HG03025 (cell line): ENCODE results near the gene MTARC1.

ENCODE experiments used
- ATAC-seq: cut with Tn5 transposase; IDR thresholded peaks from one replicate; pipeline ENCODE4 v1.9.1; 2021; ENCODE audit warnings: mild to moderate bottlenecking, moderate library complexity; ENCODE audit not compliant: unreplicated experiment, low FRiP score

Gene MTARC1

GRCh38 chr1:220769205-220769604 lies 17.5 kb upstream of the MTARC1 start:
- no peak for ATAC-seq

GRCh38 chr1:220770245-220770913 lies 16.3 kb upstream of the MTARC1 start:
- peak; percentile 78 for ATAC-seq

DNA sequence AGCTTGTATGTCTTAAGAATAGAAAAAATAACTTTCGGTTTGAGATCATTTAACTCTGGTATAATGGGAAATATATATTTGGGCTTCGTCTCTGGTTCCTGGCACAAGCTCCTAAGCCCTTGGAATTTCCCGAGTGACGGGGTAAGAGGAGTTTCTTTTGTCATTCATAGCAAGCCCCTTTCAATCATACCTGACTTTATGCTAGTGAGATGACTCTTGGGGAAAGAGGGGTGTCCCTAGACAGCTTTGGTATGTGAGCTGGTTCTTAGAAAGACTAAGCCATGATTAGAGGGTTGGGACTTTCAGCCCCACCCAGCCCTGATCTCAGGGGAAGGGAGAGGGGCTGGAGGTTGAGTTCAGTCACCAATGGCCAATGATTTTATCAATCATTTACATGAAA lies 13.9 kb upstream of the MTARC1 start:
- no peak for ATAC-seq

DNA sequence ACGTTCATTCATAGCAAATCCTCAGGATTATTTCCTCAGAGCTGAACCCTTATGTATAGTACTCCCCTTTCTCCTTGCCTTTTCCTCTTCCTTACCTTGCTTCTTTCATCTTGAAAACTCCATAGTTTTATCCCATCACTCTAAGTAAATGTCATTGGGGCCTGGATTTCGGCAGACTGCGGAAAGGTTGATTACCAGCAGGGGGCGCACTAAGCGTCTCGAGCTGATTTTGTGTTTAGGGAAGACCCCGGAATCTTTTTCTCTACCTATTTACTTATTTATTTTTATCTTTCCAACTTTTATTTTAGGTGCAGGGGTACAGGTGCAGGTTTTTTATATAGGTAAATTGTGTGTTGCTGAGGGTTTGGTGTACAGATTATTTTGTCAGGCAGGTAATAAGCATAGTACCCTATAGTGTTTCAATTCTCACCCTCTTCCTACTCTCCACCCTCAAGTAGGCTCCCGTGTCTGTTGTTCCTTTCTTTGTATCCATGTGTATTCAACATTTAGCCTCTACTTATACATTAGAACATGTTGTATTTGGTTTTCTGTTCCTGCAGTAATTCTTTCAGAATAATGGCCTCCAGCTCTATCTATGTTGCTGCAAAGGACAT lies 11.4 kb upstream of the MTARC1 start:
- no peak for ATAC-seq

- no peak for ATAC-seq
Measured at GRCh38 chr1:220776254-220776653, 10.5 kb upstream of the MTARC1 start.

DNA sequence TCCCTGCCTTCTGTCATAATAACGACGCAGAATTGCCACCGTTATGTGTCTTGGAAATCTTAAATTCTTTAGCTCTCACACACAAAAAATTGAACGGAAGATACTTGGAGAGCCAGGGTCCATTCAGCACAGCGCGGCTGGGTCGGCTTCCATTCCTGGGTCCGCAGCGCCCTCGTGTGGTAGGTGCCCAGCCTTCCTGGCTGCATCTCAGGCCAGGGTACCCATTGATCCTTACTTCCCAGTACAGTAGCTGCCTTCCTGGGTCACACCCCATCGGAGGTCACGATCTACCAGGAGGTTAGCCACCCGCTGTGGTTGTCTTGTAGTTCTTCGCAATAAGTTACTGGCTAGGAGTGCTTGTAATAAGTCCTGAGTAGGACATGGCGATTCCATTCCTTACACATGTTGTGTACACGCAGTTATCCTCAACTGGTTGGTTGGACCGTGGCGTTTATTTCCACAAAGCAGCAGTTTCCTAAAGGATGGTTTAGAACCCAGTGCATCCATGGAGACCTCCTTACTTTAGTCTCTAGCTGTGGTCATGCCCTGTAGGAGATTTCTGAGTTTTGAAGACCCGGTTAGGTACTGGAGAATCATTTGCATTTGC lies 9.9 kb upstream of the MTARC1 start:
- ATAC-seq: peak; percentile 62

DNA sequence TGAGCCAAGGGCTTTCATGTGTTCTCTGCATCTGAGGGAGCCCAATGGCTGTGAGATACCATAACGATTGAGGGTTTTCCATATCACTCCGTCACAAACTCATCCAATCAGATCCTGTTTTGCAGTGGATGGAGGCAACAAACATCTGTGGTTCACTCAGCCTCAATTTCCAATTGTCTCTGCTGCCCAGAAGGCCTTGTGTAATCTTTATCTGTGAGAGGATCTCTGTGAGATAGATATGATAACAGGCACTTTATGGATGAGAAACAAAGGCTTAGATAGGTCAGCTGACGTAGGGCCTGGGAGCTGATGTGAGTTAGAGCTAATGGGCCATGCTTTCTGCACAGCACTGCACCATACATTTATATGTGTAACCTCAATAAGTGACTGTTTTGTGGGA lies 3.3 kb upstream of the MTARC1 start:
- ATAC-seq: no peak

GRCh38 chr1:220784751-220785150 lies 2.0 kb upstream of the MTARC1 start:
- ATAC-seq: no peak

DNA sequence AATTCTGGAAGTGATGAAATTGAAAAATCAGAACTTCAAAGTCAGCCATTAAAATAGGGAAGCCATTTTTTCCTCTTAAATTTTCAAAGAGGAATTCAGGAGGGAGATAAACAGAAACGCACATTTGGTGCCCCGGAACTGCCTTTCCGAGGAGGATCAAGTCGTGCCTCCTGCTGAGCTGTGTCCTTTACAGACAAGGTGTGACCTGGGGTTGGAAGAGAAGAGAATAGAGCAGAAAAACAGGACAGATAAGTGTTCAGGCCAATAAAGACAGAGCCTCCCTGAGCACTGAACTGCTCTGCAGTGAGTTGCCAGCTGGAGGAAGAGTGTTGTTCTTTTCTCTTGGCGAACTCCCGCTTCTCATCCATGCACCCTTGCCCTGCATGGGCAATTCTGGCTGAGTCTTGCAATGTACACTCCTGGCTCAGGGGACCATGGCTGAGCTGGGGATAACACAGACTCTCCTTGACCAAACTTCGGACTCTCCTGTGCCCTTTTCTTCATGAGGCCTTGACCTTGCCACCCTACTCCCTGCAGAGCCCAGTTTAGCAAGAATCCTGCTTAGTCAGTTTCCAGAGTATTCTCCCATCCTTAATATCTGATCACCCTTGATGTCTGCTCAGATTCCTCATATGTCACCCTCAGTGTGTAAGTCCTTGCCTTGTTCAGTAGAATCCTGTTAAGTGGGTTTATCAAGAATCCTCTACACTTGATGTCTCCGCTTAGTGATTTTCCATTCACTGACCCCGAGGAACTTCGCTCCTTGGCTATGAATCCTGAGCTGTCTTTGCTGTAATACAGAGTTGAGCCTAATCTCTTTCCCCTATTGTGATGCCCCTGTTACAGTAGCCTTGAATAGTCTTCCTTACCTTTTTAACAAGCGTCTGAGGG lies 1.3 kb upstream of the MTARC1 start:
- ATAC-seq: no peak

DNA sequence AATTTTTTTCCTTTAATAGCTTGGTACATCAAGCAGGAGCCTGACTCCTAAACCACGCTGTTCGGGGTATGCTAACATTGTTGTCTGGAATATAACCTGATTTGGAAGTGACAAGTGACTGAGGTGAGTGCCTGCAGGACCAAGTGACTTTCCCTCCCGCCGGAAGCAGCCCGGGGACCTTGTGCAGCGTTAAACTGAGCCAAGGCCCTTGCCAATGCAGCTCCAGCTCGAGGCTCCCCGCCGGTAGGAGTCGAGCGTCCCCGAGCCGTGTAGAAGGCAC lies 716 bp upstream of the MTARC1 start:
- peak; percentile 12 for ATAC-seq

GRCh38 chr1:220787069-220787619 lies 431 bp downstream of the MTARC1 start:
- peak; percentile 41 for ATAC-seq

- no peak for ATAC-seq
Measured at GRCh38 chr1:220788900-220789299, 2.2 kb downstream of the MTARC1 start.

DNA sequence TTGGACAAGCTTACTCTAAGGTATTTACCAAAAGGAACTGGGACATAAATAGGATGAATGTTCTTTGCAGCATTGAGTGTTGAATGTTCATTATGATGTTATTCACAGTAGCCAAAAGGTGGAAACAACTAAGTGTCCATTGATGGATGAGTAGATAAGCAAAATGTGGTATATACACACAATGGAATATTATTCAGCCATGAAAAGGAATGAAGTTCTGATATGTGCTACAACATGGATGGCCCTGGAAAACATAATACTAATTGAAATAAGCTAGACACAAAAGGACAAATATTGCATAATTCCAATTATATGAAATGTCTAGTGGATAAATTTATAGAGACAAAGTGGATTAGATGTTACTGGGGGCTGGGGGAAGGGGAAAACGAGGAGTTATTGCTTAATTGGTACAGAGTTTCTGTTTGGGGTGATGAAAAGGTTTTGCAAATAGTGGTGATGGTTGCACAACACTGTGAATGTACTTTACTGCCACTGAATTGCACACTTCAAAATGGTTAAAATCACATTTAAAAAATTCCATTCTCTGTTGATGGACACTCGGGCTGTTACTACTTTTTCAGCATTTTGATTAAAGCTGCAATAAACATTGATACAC lies 2.9 kb downstream of the MTARC1 start:
- ATAC-seq: no peak

- no peak for ATAC-seq
Measured at GRCh38 chr1:220791285-220791684, 4.6 kb downstream of the MTARC1 start.

DNA sequence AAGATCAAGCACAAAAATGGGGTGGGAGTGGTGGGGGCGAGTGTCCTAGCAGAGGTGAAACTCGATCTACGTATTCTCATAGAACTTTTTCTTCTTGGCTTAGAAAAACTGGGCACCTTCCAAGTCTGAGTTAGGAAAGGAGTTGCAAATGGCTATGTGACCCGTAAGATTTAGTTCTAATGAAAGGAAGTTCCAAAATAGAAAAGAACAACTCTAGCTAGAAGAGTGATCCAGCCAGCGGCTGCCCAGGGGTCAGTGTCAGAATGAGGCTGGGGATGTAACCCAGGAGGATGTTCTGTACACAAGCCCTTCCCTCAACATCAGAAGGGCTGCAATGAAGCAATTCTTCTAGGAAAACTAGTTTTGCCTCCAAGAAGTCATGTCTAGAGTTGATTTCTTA lies 5.2 kb downstream of the MTARC1 start:
- no peak for ATAC-seq

DNA sequence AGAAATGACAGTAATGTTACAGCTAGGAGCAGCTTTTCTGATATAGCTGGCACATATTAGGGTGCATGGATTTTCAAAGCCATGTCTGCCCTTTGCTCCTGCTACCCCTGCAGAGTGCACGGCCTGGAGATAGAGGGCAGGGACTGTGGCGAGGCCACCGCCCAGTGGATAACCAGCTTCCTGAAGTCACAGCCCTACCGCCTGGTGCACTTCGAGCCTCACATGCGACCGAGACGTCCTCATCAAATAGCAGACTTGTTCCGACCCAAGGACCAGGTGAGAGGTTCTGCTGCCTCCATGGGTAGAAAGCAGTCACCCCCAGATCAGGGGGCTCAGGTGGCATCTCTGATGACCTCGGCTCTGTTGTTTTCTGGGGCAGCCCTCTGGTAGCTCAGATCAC lies 9.8 kb downstream of the MTARC1 start:
- no peak for ATAC-seq

- no peak for ATAC-seq
Measured at GRCh38 chr1:220797044-220797443, 10.3 kb downstream of the MTARC1 start.

DNA sequence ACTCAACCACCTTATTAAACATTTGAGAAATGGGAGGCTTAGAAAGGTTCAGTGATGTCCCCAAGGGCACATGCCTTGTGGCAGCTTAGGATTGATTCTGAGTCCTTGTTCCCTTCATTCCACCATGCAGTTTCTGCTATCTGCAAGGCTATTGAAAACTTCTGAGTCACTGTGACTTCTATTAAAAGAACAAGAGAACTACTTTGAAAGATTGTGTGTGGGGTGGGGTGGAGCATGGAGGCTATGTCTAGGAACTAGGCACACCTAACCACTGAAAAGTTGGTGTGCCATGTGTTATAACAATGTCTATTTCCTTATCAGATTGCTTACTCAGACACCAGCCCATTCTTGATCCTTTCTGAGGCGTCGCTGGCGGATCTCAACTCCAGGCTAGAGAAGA lies 10.8 kb downstream of the MTARC1 start:
- ATAC-seq: no peak

GRCh38 chr1:220798338-220798737 lies 11.6 kb downstream of the MTARC1 start:
- no peak for ATAC-seq

- ATAC-seq: no peak
Measured at GRCh38 chr1:220800262-220800661, 13.5 kb downstream of the MTARC1 start.
